Measurements from ENCODE around the gene DMD. TPM values are rescaled to one million over a fixed set of nuclear protein-coding genes. Genes with fewer than 3 reads are reported as not detected.

The DMD gene
- total RNA-seq, 1 experiment from 2014 or later: 25.3 TPM

DNA sequence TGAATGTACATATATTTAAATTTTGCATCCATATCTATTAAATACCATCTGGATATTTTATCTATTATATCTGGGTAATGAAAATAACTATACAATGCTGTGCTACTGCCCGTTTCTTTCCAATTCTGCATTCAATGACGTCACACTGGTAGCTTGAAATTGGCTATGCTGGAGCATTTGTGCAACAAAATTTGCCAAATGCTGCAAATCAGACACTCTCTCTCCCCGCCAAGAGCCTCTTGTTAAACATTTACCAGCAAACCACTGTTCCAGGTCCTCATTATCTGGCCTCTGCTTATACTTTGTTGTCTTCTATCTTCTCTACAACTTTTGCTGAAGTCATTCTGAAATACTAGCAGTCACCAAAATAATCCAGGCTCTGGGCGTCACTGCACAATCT is 1201.1 kb downstream of the DMD start:
- CTCF ChIA-PET: no interaction called here
- intact Hi-C loops (cut with micrococcal nuclease; ENCODE audit: unreplicated experiment): no loop called here

DNA sequence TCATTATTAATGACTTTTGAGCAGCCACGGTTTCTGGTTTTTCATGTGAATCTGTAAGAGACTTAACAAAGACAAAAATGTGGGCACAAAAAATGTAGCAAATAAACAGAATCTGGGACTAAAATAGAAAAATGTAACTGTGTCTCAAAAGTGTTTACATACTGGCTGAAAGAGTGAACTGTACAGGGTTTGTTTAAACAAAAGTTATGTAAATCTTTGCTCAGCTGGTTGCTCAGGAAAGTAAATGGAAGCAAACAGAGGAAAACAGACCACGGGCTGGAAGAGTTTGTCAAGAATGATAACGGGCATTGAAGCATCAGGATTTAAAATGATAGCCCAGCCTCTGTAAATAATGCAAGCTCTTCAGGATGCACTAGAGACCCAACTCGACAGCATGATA is 1217.7 kb downstream of the DMD start:
- Histone ChIP-seq H3K79me2 (ENCODE audit: low read depth) (no peaks in the 10 kb centered on the region), H3K4me3 (no peak overlapping the region), H3K9me3 (ENCODE audit: insufficient read depth, low read depth) (no peaks in the 10 kb centered on the region), H3K36me3 (ENCODE audit: low read depth) (no peaks in the 10 kb centered on the region), H3F3A (ENCODE audit: insufficient read depth, low read depth) (no peaks in the 10 kb centered on the region), H3K4me1 (replicated peaks; ENCODE audit: insufficient read depth) (no peaks in the 10 kb centered on the region), H3K27me3 (ENCODE audit: insufficient read depth, low read depth) (no peaks in the 10 kb centered on the region), H4K20me1 (ENCODE audit: insufficient read depth) (no peaks in the 10 kb centered on the region), H3K9me2 (ENCODE audit: insufficient read depth) (no peaks in the 10 kb centered on the region), H3K4me2 (no peak overlapping the region), H3K27ac (no peak overlapping the region), H2AFZ (no peak overlapping the region)
- ChIA-PET POLR2A (ENCODE audit: unreplicated experiment) (no interaction called here), CTCF (no interaction called here)
- TF ChIP-seq, protein P1, sequence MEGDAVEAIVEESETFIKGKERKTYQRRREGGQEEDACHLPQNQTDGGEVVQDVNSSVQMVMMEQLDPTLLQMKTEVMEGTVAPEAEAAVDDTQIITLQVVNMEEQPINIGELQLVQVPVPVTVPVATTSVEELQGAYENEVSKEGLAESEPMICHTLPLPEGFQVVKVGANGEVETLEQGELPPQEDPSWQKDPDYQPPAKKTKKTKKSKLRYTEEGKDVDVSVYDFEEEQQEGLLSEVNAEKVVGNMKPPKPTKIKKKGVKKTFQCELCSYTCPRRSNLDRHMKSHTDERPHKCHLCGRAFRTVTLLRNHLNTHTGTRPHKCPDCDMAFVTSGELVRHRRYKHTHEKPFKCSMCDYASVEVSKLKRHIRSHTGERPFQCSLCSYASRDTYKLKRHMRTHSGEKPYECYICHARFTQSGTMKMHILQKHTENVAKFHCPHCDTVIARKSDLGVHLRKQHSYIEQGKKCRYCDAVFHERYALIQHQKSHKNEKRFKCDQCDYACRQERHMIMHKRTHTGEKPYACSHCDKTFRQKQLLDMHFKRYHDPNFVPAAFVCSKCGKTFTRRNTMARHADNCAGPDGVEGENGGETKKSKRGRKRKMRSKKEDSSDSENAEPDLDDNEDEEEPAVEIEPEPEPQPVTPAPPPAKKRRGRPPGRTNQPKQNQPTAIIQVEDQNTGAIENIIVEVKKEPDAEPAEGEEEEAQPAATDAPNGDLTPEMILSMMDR (conservative IDR thresholded peaks at IDR 0.05): no peak
- TF ChIP-seq EZH2 (IDR thresholded peaks at IDR 0.05; ENCODE audit: low read depth): no peak
- intact Hi-C loops (cut with micrococcal nuclease; ENCODE audit: unreplicated experiment): no loop called here
- no TSS peak for BruUV-seq (replicated peaks)
- DNase-seq: no peak

More for the DNA sequence above, 1201.1 kb downstream of the DMD start:
- Histone ChIP-seq H3K4me1 (replicated peaks; ENCODE audit: insufficient read depth) (no peaks in the 10 kb centered on the region), H3K9me3 (ENCODE audit: insufficient read depth, low read depth) (no peaks in the 10 kb centered on the region), H3K36me3 (ENCODE audit: low read depth) (no peaks in the 10 kb centered on the region), H4K20me1 (ENCODE audit: insufficient read depth) (no peaks in the 10 kb centered on the region), H3K79me2 (ENCODE audit: low read depth) (no peaks in the 10 kb centered on the region), H3K27me3 (ENCODE audit: insufficient read depth, low read depth) (no peaks in the 10 kb centered on the region), H3K9me2 (ENCODE audit: insufficient read depth) (no peaks in the 10 kb centered on the region), H2AFZ (no peak overlapping the region), H3K4me2 (no peak overlapping the region), H3K4me3 (no peak overlapping the region), H3F3A (ENCODE audit: insufficient read depth, low read depth) (no peaks in the 10 kb centered on the region), H3K27ac (no peak overlapping the region)
- POLR2A ChIA-PET (ENCODE audit: unreplicated experiment): no interaction called here
- no TSS peak for BruUV-seq (replicated peaks)
- DNase-seq: no peak
- no peak for TF ChIP-seq EZH2 (IDR thresholded peaks at IDR 0.05; ENCODE audit: low read depth)
- TF ChIP-seq, protein P1 (conservative IDR thresholded peaks at IDR 0.05): no peak

DNA sequence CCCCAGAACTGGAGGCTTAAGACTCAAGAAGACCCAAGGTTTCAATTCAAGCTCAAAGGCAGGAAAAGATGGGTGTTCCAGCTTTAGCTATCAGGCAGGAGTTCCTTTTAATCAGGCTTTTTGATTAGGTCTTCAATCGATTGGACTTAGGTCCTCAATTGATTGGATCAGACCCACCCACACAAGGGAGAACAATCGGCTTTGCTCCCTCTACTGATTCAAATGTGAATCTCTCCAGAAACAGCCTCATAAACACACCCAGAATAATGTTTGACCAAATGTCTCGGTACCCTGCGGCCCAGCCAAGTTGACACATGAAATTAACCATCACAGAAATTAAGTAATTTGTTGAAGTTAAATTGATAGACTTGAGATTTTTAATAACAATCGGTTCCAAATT is 1222.4 kb downstream of the DMD start:
- H3K4me3 ChIP-seq: no peak overlapping the region
- H3K9me2 ChIP-seq (ENCODE audit: insufficient read depth): no peaks in the 10 kb centered on the region
- no peaks in the 10 kb centered on the region for H3K36me3 ChIP-seq (ENCODE audit: low read depth)
- H2AFZ ChIP-seq: no peak overlapping the region
- no peaks in the 10 kb centered on the region for H3K4me1 ChIP-seq (replicated peaks; ENCODE audit: insufficient read depth)
- no peak for TF ChIP-seq EZH2 (IDR thresholded peaks at IDR 0.05; ENCODE audit: low read depth)
- TF ChIP-seq, protein P1 (conservative IDR thresholded peaks at IDR 0.05): no peak
- H3K27ac ChIP-seq: no peak overlapping the region
- no peak for DNase-seq
- H3K27me3 ChIP-seq (ENCODE audit: insufficient read depth, low read depth): no peaks in the 10 kb centered on the region
- H4K20me1 ChIP-seq (ENCODE audit: insufficient read depth): no peaks in the 10 kb centered on the region
- H3K4me2 ChIP-seq: no peak overlapping the region
- no TSS peak for BruUV-seq (replicated peaks)
- no peaks in the 10 kb centered on the region for H3K9me3 ChIP-seq (ENCODE audit: insufficient read depth, low read depth)
- intact Hi-C loops (cut with micrococcal nuclease; ENCODE audit: unreplicated experiment): no loop called here
- no peaks in the 10 kb centered on the region for H3F3A ChIP-seq (ENCODE audit: insufficient read depth, low read depth)
- ChIA-PET POLR2A (ENCODE audit: unreplicated experiment) (no interaction called here), CTCF (no interaction called here)
- H3K79me2 ChIP-seq (ENCODE audit: low read depth): no peaks in the 10 kb centered on the region
